ENCODE measurements around the gene FOXP4. TPM values are rescaled to one million over a fixed set of nuclear protein-coding genes. Genes with fewer than 3 reads are reported as not detected.

FOXP4 gene
- total and polyA plus RNA-seq, 2 donors (not counting 1 experiment from before 2014, with no cell fraction given) = 0.81 to 1.8 TPM

GRCh38 chr6:41536795-41537758 lies 9.1 kb upstream of the FOXP4 start:
- DNase-seq (ENCODE audit: low read depth in 2 of 2) = peak in 1 of 2 donors; percentile 15
- H3K27me3 ChIP-seq (ENCODE audit: control insufficient read depth, insufficient read depth, low read length) = peaks cover 14% of the 10 kb centered on the region
- no peak overlapping the region for H3K9ac ChIP-seq (ENCODE audit: insufficient read depth, low read length)
- H3K4me2 ChIP-seq (ENCODE audit: extremely low read depth, insufficient read depth, low read length) = no peak overlapping the region
- H3K36me3 ChIP-seq (ENCODE audit: control insufficient read depth, insufficient read depth, low read length) = no peaks in the 10 kb centered on the region
- H2AFZ ChIP-seq (ENCODE audit: low read length) = no peak overlapping the region
- no peaks in the 10 kb centered on the region for H3K79me2 ChIP-seq (ENCODE audit: control insufficient read depth, insufficient read depth, low read length)
- no peak overlapping the region for H3K27ac ChIP-seq (ENCODE audit: insufficient read depth, low read length)
- no peaks in the 10 kb centered on the region for H4K20me1 ChIP-seq (ENCODE audit: control insufficient read depth, extremely low read depth, insufficient read depth, low read length)
- no peaks in the 10 kb centered on the region for H3K4me1 ChIP-seq (ENCODE audit: control insufficient read depth, extremely low read depth, insufficient read depth, low read length)
- TF ChIP-seq, protein P1, sequence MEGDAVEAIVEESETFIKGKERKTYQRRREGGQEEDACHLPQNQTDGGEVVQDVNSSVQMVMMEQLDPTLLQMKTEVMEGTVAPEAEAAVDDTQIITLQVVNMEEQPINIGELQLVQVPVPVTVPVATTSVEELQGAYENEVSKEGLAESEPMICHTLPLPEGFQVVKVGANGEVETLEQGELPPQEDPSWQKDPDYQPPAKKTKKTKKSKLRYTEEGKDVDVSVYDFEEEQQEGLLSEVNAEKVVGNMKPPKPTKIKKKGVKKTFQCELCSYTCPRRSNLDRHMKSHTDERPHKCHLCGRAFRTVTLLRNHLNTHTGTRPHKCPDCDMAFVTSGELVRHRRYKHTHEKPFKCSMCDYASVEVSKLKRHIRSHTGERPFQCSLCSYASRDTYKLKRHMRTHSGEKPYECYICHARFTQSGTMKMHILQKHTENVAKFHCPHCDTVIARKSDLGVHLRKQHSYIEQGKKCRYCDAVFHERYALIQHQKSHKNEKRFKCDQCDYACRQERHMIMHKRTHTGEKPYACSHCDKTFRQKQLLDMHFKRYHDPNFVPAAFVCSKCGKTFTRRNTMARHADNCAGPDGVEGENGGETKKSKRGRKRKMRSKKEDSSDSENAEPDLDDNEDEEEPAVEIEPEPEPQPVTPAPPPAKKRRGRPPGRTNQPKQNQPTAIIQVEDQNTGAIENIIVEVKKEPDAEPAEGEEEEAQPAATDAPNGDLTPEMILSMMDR (conservative IDR thresholded peaks at IDR 0.05 in 1 of 2, IDR thresholded peaks at IDR 0.05 in 1 of 2; ENCODE audit: low read depth in 1 of 2, low read length in 2 of 2) = no peak
- no peak for TF ChIP-seq EZH2 (IDR thresholded peaks at IDR 0.05; ENCODE audit: low read length, missing control alignments)
- no peak overlapping the region for H3K4me3 ChIP-seq (replicated peaks in 1 of 4; ENCODE audit: control extremely low read depth in 1 of 4, insufficient read depth in 1 of 4, low read depth in 3 of 4, low read length in 4 of 4)
- no peaks in the 10 kb centered on the region for H3K9me3 ChIP-seq (ENCODE audit: control insufficient read depth, insufficient read depth, low read depth, low read length)

GRCh38 chr6:41538556-41539182 lies 7.5 kb upstream of the FOXP4 start:
- Histone ChIP-seq H3K4me3 (replicated peaks in 1 of 4; ENCODE audit: control extremely low read depth in 1 of 4, insufficient read depth in 1 of 4, low read depth in 3 of 4, low read length in 4 of 4) (no peak overlapping the region), H4K20me1 (ENCODE audit: control insufficient read depth, extremely low read depth, insufficient read depth, low read length) (no peaks in the 10 kb centered on the region), H3K27ac (ENCODE audit: insufficient read depth, low read length) (no peak overlapping the region), H3K79me2 (ENCODE audit: control insufficient read depth, insufficient read depth, low read length) (no peaks in the 10 kb centered on the region), H3K9ac (ENCODE audit: insufficient read depth, low read length) (no peak overlapping the region), H2AFZ (ENCODE audit: low read length) (no peak overlapping the region), H3K9me3 (ENCODE audit: control insufficient read depth, insufficient read depth, low read depth, low read length) (no peaks in the 10 kb centered on the region), H3K27me3 (ENCODE audit: control insufficient read depth, insufficient read depth, low read length) (peaks cover 15% of the 10 kb centered on the region), H3K4me1 (ENCODE audit: control insufficient read depth, extremely low read depth, insufficient read depth, low read length) (no peaks in the 10 kb centered on the region), H3K36me3 (ENCODE audit: control insufficient read depth, insufficient read depth, low read length) (no peaks in the 10 kb centered on the region), H3K4me2 (ENCODE audit: extremely low read depth, insufficient read depth, low read length) (no peak overlapping the region)
- no peak for TF ChIP-seq EZH2 (IDR thresholded peaks at IDR 0.05; ENCODE audit: low read length, missing control alignments)
- TF ChIP-seq, protein P1 (conservative IDR thresholded peaks at IDR 0.05 in 1 of 2, IDR thresholded peaks at IDR 0.05 in 1 of 2; ENCODE audit: low read depth in 1 of 2, low read length in 2 of 2) = no peak
- DNase-seq (ENCODE audit: low read depth in 2 of 2) = peak in 1 of 2 donors; percentile 31

- Histone ChIP-seq H3K79me2 (ENCODE audit: control insufficient read depth, insufficient read depth, low read length) (no peaks in the 10 kb centered on the region), H3K4me2 (ENCODE audit: extremely low read depth, insufficient read depth, low read length) (no peak overlapping the region), H3K36me3 (ENCODE audit: control insufficient read depth, insufficient read depth, low read length) (no peaks in the 10 kb centered on the region), H3K27me3 (ENCODE audit: control insufficient read depth, insufficient read depth, low read length) (peaks cover 20% of the 10 kb centered on the region), H3K9me3 (ENCODE audit: control insufficient read depth, insufficient read depth, low read depth, low read length) (no peaks in the 10 kb centered on the region), H2AFZ (ENCODE audit: low read length) (no peak overlapping the region), H4K20me1 (ENCODE audit: control insufficient read depth, extremely low read depth, insufficient read depth, low read length) (no peaks in the 10 kb centered on the region), H3K27ac (ENCODE audit: insufficient read depth, low read length) (no peak overlapping the region), H3K9ac (ENCODE audit: insufficient read depth, low read length) (no peak overlapping the region), H3K4me1 (ENCODE audit: control insufficient read depth, extremely low read depth, insufficient read depth, low read length) (no peaks in the 10 kb centered on the region), H3K4me3 (replicated peaks in 1 of 4; ENCODE audit: control extremely low read depth in 1 of 4, insufficient read depth in 1 of 4, low read depth in 3 of 4, low read length in 4 of 4) (no peak overlapping the region)
- DNase-seq (ENCODE audit: low read depth in 2 of 2) = no peak
- TF ChIP-seq EZH2 (IDR thresholded peaks at IDR 0.05; ENCODE audit: low read length, missing control alignments) = no peak
- TF ChIP-seq, protein P1 (conservative IDR thresholded peaks at IDR 0.05 in 1 of 2, IDR thresholded peaks at IDR 0.05 in 1 of 2; ENCODE audit: low read depth in 1 of 2, low read length in 2 of 2) = no peak
These were observed 7.0 kb upstream of the FOXP4 start for GRCh38 chr6:41539204-41539603.

Measured in fibroblast of lung (primary cell).